WTC11 (cell line): Measurements from ENCODE around the gene MTA3.

Experiments used
- CREB1 ChIP-seq: sonication (generic); formaldehyde crosslinking; IDR thresholded peaks from 2 replicates; pipeline ENCODE4 v1.8.0; 2023; ENCODE audit warnings: mild to moderate bottlenecking, missing genetic modification reagents
- FOXK1 ChIP-seq: sonication (generic); formaldehyde crosslinking; IDR thresholded peaks from 2 replicates; pipeline ENCODE4 v1.8.0; 2022; ENCODE audit warnings: mild to moderate bottlenecking, moderate library complexity, missing genetic modification reagents
- NFATC4 ChIP-seq: fragments of 250-450 bp; sonication (Bioruptor Pico); IDR thresholded peaks from 2 replicates; pipeline ENCODE4 v1.9.0; 2021; ENCODE audit warnings: mild to moderate bottlenecking
- NFE2L1 ChIP-seq: sonication (generic); formaldehyde crosslinking; IDR thresholded peaks from 2 replicates; pipeline ENCODE4 v1.8.1; 2023; ENCODE audit warnings: missing genetic modification reagents
- NR2C2 ChIP-seq: sonication (generic); formaldehyde crosslinking; IDR thresholded peaks from 2 replicates; pipeline ENCODE4 v1.8.0; 2022; ENCODE audit warnings: mild to moderate bottlenecking, missing genetic modification reagents
- ZNF423 ChIP-seq: fragments of 250-450 bp; sonication (Bioruptor Pico); IDR thresholded peaks from 2 replicates; pipeline ENCODE4 v2.1.2; 2022; ENCODE audit warnings: mild to moderate bottlenecking, moderate library complexity
- TF ChIP-seq, protein P1 (sequence below): fragments of 200-600 bp; IDR thresholded peaks from 2 replicates; pipeline ENCODE4 v1.8.0; 2022; ENCODE audit warnings: antibody characterized with exemption
- TF ChIP-seq, protein P2 (sequence below): sonication (generic); formaldehyde crosslinking; IDR thresholded peaks from 2 replicates; pipeline ENCODE4 v1.8.1; 2022; ENCODE audit warnings: missing genetic modification reagents, borderline replicate concordance
- TF ChIP-seq, protein P3 (sequence below): sonication (generic); formaldehyde crosslinking; IDR thresholded peaks from 2 replicates; pipeline ENCODE4 v1.8.0; 2022; ENCODE audit warnings: mild to moderate bottlenecking, missing genetic modification reagents
- TF ChIP-seq, protein P4 (sequence below): sonication (generic); formaldehyde crosslinking; IDR thresholded peaks from 2 replicates; pipeline ENCODE4 v1.8.0; 2022; ENCODE audit warnings: missing genetic modification reagents
- TF ChIP-seq, protein P5 (sequence below): sonication (generic); formaldehyde crosslinking; IDR thresholded peaks from 2 replicates; pipeline ENCODE4 v1.8.0; 2022; ENCODE audit warnings: mild to moderate bottlenecking, missing genetic modification reagents
- TF ChIP-seq, protein P6 (sequence below): sonication (generic); formaldehyde crosslinking; IDR thresholded peaks from 2 replicates; pipeline ENCODE4 v1.8.1; 2023; ENCODE audit warnings: mild to moderate bottlenecking, missing genetic modification reagents, moderate library complexity

DNA sequence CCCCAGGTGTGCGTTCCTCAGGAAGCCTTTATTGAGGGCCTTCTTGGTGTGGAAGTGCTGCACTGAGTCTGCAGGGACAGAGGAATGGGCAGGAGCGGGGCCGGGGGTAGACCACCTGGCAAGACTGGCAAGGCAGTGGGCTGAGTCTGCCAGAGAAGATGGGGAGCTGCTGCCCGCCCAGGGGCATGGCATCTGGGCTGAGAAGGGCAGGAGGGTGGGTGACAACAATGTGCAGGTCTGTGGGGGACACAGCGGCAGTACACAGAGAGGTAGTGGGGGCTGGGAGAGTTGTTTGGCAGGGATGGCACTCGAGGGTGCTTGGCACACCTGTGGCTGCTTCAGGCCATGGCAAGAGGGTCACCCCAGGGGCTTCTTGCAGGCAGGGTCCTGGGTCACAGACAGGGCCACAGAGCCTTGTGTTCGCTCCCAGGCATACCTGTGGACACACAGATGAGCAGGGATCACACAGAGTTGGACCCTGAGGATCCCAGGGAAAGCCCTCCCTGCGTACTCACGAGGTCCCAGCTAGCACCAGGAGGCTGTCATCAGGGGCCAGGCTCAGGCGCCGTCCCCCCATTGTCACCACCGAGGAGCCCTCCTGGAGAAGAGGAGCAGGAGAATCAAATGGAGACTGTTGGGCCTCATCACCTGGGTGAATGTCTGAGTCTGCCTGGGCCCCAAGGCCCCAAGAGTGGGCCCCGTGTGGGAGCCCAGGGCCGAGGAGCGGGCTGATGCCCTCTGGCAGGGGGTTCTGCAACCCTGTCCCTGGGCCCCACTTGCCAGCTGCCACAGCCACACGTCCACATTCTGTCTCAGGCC, 198.9 kb downstream of the MTA3 start:
- TF ChIP-seq, protein P1, sequence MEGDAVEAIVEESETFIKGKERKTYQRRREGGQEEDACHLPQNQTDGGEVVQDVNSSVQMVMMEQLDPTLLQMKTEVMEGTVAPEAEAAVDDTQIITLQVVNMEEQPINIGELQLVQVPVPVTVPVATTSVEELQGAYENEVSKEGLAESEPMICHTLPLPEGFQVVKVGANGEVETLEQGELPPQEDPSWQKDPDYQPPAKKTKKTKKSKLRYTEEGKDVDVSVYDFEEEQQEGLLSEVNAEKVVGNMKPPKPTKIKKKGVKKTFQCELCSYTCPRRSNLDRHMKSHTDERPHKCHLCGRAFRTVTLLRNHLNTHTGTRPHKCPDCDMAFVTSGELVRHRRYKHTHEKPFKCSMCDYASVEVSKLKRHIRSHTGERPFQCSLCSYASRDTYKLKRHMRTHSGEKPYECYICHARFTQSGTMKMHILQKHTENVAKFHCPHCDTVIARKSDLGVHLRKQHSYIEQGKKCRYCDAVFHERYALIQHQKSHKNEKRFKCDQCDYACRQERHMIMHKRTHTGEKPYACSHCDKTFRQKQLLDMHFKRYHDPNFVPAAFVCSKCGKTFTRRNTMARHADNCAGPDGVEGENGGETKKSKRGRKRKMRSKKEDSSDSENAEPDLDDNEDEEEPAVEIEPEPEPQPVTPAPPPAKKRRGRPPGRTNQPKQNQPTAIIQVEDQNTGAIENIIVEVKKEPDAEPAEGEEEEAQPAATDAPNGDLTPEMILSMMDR: no peak
- TF ChIP-seq FOXK1 (CRISPR knock-in tag) (no peak), NFE2L1 (CRISPR knock-in tag) (no peak), CREB1 (CRISPR knock-in tag) (no peak), ZNF423 (CRISPR knock-in tag) (no peak), NR2C2 (CRISPR knock-in tag) (no peak), NFATC4 (CRISPR knock-in tag) (no peak)
- TF ChIP-seq, protein P2, sequence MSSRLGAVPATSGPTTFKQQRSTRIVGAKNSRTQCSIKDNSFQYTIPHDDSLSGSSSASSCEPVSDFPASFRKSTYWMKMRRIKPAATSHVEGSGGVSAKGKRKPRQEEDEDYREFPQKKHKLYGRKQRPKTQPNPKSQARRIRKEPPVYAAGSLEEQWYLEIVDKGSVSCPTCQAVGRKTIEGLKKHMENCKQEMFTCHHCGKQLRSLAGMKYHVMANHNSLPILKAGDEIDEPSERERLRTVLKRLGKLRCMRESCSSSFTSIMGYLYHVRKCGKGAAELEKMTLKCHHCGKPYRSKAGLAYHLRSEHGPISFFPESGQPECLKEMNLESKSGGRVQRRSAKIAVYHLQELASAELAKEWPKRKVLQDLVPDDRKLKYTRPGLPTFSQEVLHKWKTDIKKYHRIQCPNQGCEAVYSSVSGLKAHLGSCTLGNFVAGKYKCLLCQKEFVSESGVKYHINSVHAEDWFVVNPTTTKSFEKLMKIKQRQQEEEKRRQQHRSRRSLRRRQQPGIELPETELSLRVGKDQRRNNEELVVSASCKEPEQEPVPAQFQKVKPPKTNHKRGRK: no peak
- TF ChIP-seq, protein P3, sequence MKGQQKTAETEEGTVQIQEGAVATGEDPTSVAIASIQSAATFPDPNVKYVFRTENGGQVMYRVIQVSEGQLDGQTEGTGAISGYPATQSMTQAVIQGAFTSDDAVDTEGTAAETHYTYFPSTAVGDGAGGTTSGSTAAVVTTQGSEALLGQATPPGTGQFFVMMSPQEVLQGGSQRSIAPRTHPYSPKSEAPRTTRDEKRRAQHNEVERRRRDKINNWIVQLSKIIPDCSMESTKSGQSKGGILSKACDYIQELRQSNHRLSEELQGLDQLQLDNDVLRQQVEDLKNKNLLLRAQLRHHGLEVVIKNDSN (CRISPR knock-in tag): no peak
- TF ChIP-seq, protein P4, sequence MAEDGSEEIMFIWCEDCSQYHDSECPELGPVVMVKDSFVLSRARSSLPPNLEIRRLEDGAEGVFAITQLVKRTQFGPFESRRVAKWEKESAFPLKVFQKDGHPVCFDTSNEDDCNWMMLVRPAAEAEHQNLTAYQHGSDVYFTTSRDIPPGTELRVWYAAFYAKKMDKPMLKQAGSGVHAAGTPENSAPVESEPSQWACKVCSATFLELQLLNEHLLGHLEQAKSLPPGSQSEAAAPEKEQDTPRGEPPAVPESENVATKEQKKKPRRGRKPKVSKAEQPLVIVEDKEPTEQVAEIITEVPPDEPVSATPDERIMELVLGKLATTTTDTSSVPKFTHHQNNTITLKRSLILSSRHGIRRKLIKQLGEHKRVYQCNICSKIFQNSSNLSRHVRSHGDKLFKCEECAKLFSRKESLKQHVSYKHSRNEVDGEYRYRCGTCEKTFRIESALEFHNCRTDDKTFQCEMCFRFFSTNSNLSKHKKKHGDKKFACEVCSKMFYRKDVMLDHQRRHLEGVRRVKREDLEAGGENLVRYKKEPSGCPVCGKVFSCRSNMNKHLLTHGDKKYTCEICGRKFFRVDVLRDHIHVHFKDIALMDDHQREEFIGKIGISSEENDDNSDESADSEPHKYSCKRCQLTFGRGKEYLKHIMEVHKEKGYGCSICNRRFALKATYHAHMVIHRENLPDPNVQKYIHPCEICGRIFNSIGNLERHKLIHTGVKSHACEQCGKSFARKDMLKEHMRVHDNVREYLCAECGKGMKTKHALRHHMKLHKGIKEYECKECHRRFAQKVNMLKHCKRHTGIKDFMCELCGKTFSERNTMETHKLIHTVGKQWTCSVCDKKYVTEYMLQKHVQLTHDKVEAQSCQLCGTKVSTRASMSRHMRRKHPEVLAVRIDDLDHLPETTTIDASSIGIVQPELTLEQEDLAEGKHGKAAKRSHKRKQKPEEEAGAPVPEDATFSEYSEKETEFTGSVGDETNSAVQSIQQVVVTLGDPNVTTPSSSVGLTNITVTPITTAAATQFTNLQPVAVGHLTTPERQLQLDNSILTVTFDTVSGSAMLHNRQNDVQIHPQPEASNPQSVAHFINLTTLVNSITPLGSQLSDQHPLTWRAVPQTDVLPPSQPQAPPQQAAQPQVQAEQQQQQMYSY (CRISPR knock-in tag): no peak
- TF ChIP-seq, protein P5, sequence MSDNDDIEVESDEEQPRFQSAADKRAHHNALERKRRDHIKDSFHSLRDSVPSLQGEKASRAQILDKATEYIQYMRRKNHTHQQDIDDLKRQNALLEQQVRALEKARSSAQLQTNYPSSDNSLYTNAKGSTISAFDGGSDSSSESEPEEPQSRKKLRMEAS (CRISPR knock-in tag): no peak
- TF ChIP-seq, protein P6, sequence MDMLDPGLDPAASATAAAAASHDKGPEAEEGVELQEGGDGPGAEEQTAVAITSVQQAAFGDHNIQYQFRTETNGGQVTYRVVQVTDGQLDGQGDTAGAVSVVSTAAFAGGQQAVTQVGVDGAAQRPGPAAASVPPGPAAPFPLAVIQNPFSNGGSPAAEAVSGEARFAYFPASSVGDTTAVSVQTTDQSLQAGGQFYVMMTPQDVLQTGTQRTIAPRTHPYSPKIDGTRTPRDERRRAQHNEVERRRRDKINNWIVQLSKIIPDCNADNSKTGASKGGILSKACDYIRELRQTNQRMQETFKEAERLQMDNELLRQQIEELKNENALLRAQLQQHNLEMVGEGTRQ (CRISPR knock-in tag): no peak
